Esophagus muscularis mucosa (tissue), 4 donors: ENCODE measurements around the gene CNOT3. TPM values are rescaled to one million over a fixed set of nuclear protein-coding genes. Genes with fewer than 3 reads are reported as not detected.

Experiments used
- DNase-seq: peaks from one replicate; pipeline ENCODE4 v3.0.0-alpha.2; 2017; ENCODE audit errors: extremely low spot score
- H3K27ac ChIP-seq, 4 donors: fragments of 200-600 bp; sonication (generic); replicated peaks in 1 of 4; 1 replicate in 3 of 4; 2 replicates in 1 of 4; pipeline ENCODE4 v1.5.1; 2016 to 2019; ENCODE audit warnings: mild to moderate bottlenecking in 1 of 4
- H3K27me3 ChIP-seq, 4 donors: fragments of 200-600 bp; sonication (generic); one replicate each; pipeline versions ENCODE4 v1.5.1 to v1.6.0; 2016 to 2019
- H3K36me3 ChIP-seq, 4 donors: fragments of 200-600 bp; sonication (generic); one replicate each; pipeline ENCODE4 v1.5.1; 2016 to 2019
- H3K4me1 ChIP-seq, 4 donors: fragments of 200-600 bp; sonication (generic); one replicate each; pipeline ENCODE4 v1.5.1; 2016 to 2019
- H3K4me3 ChIP-seq, 4 donors: fragments of 200-600 bp; sonication (generic); 1 replicate in 2 of 4; 2 replicates in 2 of 4; pipeline ENCODE4 v1.5.1; 2016 to 2019; ENCODE audit warnings: mild to moderate bottlenecking in 4 of 4, moderate library complexity in 1 of 4
- H3K9me3 ChIP-seq, 4 donors: fragments of 200-600 bp; sonication (generic); 1 replicate in 3 of 4; 2 replicates in 1 of 4; pipeline ENCODE4 v1.5.1; 2016 to 2019
- EP300 ChIP-seq: sonication (generic); formaldehyde crosslinking; IDR thresholded peaks from one replicate; pipeline ENCODE4 v1.6.1; 2017; ENCODE audit warnings: antibody characterized with exemption
- POLR2A ChIP-seq: fragments of 450-650 bp; IDR thresholded peaks from one replicate; pipeline ENCODE4 v1.6.1; 2017; ENCODE audit warnings: antibody characterized with exemption, moderate library complexity, mild to moderate bottlenecking, low read depth
- POLR2AphosphoS5 ChIP-seq, 2 donors: sonication (generic); formaldehyde crosslinking; IDR thresholded peaks; one replicate each; pipeline ENCODE4 v1.6.1; 2017; ENCODE audit warnings: antibody characterized with exemption in 2 of 2
- WGBS: methylation state at CpG from one replicate; pipeline ENCODE4 v1.1.5; 2018; 5-methylcytosine and 5-hydroxymethylcytosine counted together
- intact Hi-C: fragments of 100-400 bp; cut with DNase I; formaldehyde crosslinking; loops from one replicate; pipeline ENCODE4 v1.15.1; 2023
- total RNA-seq, 4 donors: library from RNA; depleted of rRNA; stranded (reverse); fragments of >200 nt; gene quantifications; one replicate each; pipeline versions ENCODE4 v1.1.0 to v1.2.1, GENCODE V29; 2016
- TF ChIP-seq, protein P1 (sequence below), 3 experiments: fragments of 200-600 bp in 2 of 3; fragments of 450-650 bp in 1 of 3; sonication (generic) in 2 of 3; IDR thresholded peaks; one replicate each; pipeline ENCODE4 v1.5.1; 2017 to 2019; ENCODE audit warnings: antibody characterized with exemption in 3 of 3, mild to moderate bottlenecking in 2 of 3, moderate library complexity in 1 of 3

CNOT3 gene
- total RNA-seq, 4 donors from 2014 or later, result 15.1 to 25.3 (median 21.1) TPM

DNA sequence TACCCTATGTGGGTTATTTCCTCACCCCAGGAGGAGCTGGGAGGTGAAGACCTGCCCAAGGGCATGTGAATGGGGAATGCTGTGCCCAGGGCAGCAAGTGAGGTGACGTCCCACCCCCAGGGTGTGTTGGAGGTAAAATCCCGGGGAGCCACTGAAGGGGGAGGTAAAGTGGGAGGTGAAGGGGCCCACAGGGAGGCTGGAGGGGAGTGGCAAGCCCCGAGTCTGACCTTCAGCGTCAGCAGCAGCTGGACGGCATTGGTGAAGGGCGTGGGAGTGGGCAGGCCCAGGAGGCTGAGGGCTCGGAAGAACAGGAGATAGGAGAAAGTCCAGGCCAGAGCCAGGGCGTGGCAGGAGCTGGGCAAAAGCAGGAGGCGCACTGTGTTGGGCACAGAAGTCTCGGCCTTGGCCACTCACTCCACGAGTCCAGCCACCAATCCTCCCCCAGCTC lies 49.4 kb downstream of the CNOT3 start:
- no peak overlapping the region for H3K4me3 ChIP-seq
- no peaks in the 10 kb centered on the region for H3K9me3 ChIP-seq
- 88% methylated on average over 11 of the region's 11 CpGs for WGBS
- H3K36me3 ChIP-seq, result peaks cover 0 to 22% (median 9%) of the 10 kb centered on the region in 4 donors
- H3K4me1 ChIP-seq, result peaks cover 17 to 26% (median 22%) of the 10 kb centered on the region in 4 donors
- intact Hi-C loops, result no loop called here
- no peak for DNase-seq
- no peak overlapping the region for H3K27ac ChIP-seq
- TF ChIP-seq, protein P1, sequence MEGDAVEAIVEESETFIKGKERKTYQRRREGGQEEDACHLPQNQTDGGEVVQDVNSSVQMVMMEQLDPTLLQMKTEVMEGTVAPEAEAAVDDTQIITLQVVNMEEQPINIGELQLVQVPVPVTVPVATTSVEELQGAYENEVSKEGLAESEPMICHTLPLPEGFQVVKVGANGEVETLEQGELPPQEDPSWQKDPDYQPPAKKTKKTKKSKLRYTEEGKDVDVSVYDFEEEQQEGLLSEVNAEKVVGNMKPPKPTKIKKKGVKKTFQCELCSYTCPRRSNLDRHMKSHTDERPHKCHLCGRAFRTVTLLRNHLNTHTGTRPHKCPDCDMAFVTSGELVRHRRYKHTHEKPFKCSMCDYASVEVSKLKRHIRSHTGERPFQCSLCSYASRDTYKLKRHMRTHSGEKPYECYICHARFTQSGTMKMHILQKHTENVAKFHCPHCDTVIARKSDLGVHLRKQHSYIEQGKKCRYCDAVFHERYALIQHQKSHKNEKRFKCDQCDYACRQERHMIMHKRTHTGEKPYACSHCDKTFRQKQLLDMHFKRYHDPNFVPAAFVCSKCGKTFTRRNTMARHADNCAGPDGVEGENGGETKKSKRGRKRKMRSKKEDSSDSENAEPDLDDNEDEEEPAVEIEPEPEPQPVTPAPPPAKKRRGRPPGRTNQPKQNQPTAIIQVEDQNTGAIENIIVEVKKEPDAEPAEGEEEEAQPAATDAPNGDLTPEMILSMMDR (IDR thresholded peaks at IDR 0.05), result no peak
- TF ChIP-seq POLR2A (no peak), POLR2AphosphoS5 (IDR thresholded peaks at IDR 0.05) (no peak), EP300 (no peak)
- H3K27me3 ChIP-seq, result no peaks in the 10 kb centered on the region

GRCh38 chr19:54188215-54188871 lies 50.8 kb downstream of the CNOT3 start:
- TF ChIP-seq EP300, result no peak
- no peak for TF ChIP-seq POLR2A
- TF ChIP-seq, protein P1 (IDR thresholded peaks at IDR 0.05), result no peak
- TF ChIP-seq POLR2AphosphoS5 (IDR thresholded peaks at IDR 0.05), result no peak
- DNase-seq, result no peak
- Histone ChIP-seq H3K27ac (peak overlapping the region; percentile 97 to 99 (median 98)), H3K4me3 (peak overlapping the region; percentile 76 to 93 (median 90)), H3K27me3 (no peaks in the 10 kb centered on the region), H3K36me3 (peaks cover 3 to 29% (median 15%) of the 10 kb centered on the region in 4 donors), H3K9me3 (no peaks in the 10 kb centered on the region), H3K4me1 (peaks cover 24 to 35% (median 34%) of the 10 kb centered on the region in 4 donors)
- WGBS, result 20% methylated on average over 11 of the region's 12 CpGs
- intact Hi-C loops, result no loop called here

DNA sequence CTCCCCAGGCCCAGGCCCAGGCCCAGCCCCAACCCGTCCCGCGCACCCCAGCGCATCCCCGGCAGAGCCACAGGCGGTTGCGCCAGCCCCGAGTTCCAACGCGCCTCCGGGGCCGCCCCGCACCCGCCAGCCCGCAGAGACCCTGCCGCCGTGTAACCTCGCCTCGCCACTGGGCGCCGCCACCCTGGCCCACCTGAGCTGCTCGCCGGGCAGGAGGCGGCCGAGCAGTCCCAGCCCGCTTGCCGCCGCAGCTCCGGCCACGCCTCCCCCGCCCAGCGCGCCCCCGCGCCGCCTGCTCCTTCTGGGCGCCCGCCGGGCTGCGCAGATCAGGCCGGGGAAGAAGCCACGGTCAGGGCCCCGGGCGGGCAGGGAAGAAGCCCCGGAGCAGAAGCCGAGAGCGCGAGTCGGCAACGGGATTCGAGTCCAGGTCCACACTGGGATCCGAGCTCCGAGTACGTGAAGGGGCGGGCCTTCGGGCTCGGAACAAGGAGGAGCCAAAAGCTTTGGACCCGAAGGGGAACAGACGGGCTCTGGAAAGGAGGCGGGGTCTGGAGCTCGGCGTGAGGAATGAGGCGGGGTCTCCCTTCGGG lies 51.7 kb downstream of the CNOT3 start, which contains the start of gene MBOAT7:
Gene MBOAT7, minus strand, starts transcription at position 436 of the 590 bp plus-strand sequence. CDS start 1,072 bp downstream, outside the sequence.
- Histone ChIP-seq H3K27me3 (no peaks in the 10 kb centered on the region), H3K4me3 (peak within 1 kb of the TSS; percentile 76 to 93 (median 90)), H3K36me3 (peaks cover 8 to 35% (median 21%) of the 10 kb centered on the region in 4 donors), H3K9me3 (no peaks in the 10 kb centered on the region), H3K27ac (peak within 1 kb of the TSS; percentile 97 to 99 (median 98)), H3K4me1 (peaks cover 24 to 35% (median 34%) of the 10 kb centered on the region in 4 donors)
- 0% methylated on average over 17 of the region's 64 CpGs for WGBS
- TF ChIP-seq, protein P1 (IDR thresholded peaks at IDR 0.05), result peak in 2 of 3 experiments; percentile 42 to 44
- TF ChIP-seq POLR2AphosphoS5 (IDR thresholded peaks at IDR 0.05) (peak in 1 of 2 donors; percentile 62), POLR2A (no peak)
- DNase-seq, result no peak
- intact Hi-C loops, result no loop called here

DNA sequence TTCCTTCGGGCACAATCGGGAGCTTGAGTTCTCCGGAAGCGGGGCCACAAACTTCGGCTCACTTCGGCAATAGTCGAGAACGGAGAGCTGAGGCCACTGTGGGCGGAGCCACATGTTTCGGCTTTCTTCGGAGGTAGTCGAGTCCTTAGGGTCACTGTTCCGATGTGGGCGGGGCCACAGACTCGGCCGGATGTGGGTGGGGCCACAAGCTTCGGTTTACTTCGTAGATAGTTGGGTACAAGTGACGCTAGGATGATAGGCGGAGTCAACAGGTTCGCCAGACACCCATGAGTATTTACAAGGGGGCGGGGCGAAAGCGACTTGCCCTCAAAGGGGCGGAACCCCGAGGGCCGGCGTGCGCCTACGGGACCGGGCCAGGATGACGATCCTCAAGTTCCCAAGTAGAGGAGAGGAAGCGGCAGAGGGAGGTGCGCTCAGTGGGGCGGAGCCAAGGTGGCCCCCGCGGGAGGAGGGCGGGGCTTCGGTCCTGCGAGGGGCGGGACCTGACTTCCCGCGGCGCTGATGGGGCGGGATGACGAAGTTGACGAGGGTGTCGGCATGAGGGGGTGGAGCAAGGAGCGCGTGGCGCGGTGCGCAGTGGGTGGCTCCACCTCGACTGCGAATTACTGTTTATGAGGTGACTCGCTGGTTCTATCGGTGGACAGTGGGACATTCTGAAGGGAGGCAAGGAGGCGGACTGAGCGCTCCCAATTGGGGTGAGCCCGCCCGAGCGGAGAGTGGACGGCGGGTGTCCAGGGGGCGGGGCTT lies 52.4 kb downstream of the CNOT3 start:
- no peak for TF ChIP-seq EP300
- peak; percentile 85 to 93 for TF ChIP-seq POLR2AphosphoS5 (IDR thresholded peaks at IDR 0.05)
- peak; percentile 60 for TF ChIP-seq POLR2A
- peak overlapping the region; percentile 76 to 93 (median 90) for H3K4me3 ChIP-seq
- H3K4me1 ChIP-seq, result peaks cover 24 to 35% (median 34%) of the 10 kb centered on the region in 4 donors
- intact Hi-C loops, result no loop called here
- peak overlapping the region; percentile 97 to 99 (median 98) for H3K27ac ChIP-seq
- H3K27me3 ChIP-seq, result no peaks in the 10 kb centered on the region
- H3K9me3 ChIP-seq, result no peaks in the 10 kb centered on the region
- H3K36me3 ChIP-seq, result peaks cover 12 to 41% (median 27%) of the 10 kb centered on the region in 4 donors
- peak; percentile 100 for DNase-seq
- WGBS, result 1% methylated on average over 22 of the region's 65 CpGs
